HG02852 (cell line): ENCODE data around the gene ID4.
A peak's percentile ranks its signal among the peaks of the same experiment; 100 is the strongest.

Experiments used
- ATAC-seq: cut with Tn5 transposase; IDR thresholded peaks from one replicate; pipeline ENCODE4 v1.9.1; 2021; ENCODE audit warnings: mild to moderate bottlenecking, moderate library complexity; ENCODE audit not compliant: unreplicated experiment

Gene ID4

GRCh38 chr6:19836799-19837510 is at the start of gene ID4:
ID4 (plus strand) TSS chr6:19837370; CDS start chr6:19837755, 385 bp downstream.
- no peak for ATAC-seq

GRCh38 chr6:19788686-19789085 is 48.5 kb upstream of the ID4 start:
- ATAC-seq, result no peak

GRCh38 chr6:19789100-19789803 is 47.9 kb upstream of the ID4 start:
- no peak for ATAC-seq

GRCh38 chr6:19791267-19791666 is 45.9 kb upstream of the ID4 start:
- no peak for ATAC-seq

- no peak for ATAC-seq
Observed at GRCh38 chr6:19795211-19795610, 42.0 kb upstream of the ID4 start.

- no peak for ATAC-seq
Observed at GRCh38 chr6:19796452-19796851, 40.7 kb upstream of the ID4 start.

- no peak for ATAC-seq
Observed at GRCh38 chr6:19798362-19798761, 38.8 kb upstream of the ID4 start.

GRCh38 chr6:19802656-19803055 is 34.5 kb upstream of the ID4 start:
- ATAC-seq, result no peak

- ATAC-seq, result no peak
Observed at GRCh38 chr6:19803331-19804204, 33.6 kb upstream of the ID4 start.

GRCh38 chr6:19804205-19805128 is 32.7 kb upstream of the ID4 start:
- ATAC-seq, result peak; percentile 98

- ATAC-seq, result no peak
Observed at GRCh38 chr6:19805129-19805481, 32.1 kb upstream of the ID4 start.

GRCh38 chr6:19806971-19807396 is 30.2 kb upstream of the ID4 start:
- ATAC-seq, result no peak

- no peak for ATAC-seq
Observed at GRCh38 chr6:19811397-19812079, 25.6 kb upstream of the ID4 start.

GRCh38 chr6:19812512-19813119 is 24.6 kb upstream of the ID4 start:
- no peak for ATAC-seq

- ATAC-seq, result no peak
Observed at GRCh38 chr6:19818805-19819204, 18.4 kb upstream of the ID4 start.

GRCh38 chr6:19824058-19824807 is 12.9 kb upstream of the ID4 start:
- ATAC-seq, result no peak

GRCh38 chr6:19827247-19827646 is 9.9 kb upstream of the ID4 start:
- no peak for ATAC-seq

- no peak for ATAC-seq
Observed at GRCh38 chr6:19827903-19828302, 9.3 kb upstream of the ID4 start.

GRCh38 chr6:19830171-19830570 is 7.0 kb upstream of the ID4 start:
- ATAC-seq, result no peak
